A673 (cell line): Measurements from ENCODE around the gene MPPED2.

Source experiments
- CTCF ChIP-seq: fragments of 300-800, 200-600 bp; sonication (generic); conservative IDR thresholded peaks from 2 replicates; pipeline ENCODE4 v1.5.1; 2017; ENCODE audit warnings: low read depth, mild to moderate bottlenecking, antibody characterized with exemption, low read length, moderate library complexity, mixed read lengths
- EZH2 ChIP-seq: fragments of 200-600 bp; sonication (generic); IDR thresholded peaks from 2 replicates; pipeline ENCODE4 v1.6.1; 2017; ENCODE audit warnings: borderline replicate concordance, low read depth, mild to moderate bottlenecking, mixed read lengths, antibody characterized with exemption, low read length; ENCODE audit not compliant: poor library complexity, severe bottlenecking

GRCh38 chr11:30446520-30446919, 139.6 kb downstream of the MPPED2 start:
- TF ChIP-seq CTCF: no peak
- TF ChIP-seq EZH2: no peak
